ENCODE data around the gene SRGAP1. TPM values are rescaled to one million over a fixed set of nuclear protein-coding genes. Genes with fewer than 3 reads are reported as not detected.

SRGAP1 gene
- total RNA-seq, 1 donor from 2014 or later = 9.7 TPM

DNA sequence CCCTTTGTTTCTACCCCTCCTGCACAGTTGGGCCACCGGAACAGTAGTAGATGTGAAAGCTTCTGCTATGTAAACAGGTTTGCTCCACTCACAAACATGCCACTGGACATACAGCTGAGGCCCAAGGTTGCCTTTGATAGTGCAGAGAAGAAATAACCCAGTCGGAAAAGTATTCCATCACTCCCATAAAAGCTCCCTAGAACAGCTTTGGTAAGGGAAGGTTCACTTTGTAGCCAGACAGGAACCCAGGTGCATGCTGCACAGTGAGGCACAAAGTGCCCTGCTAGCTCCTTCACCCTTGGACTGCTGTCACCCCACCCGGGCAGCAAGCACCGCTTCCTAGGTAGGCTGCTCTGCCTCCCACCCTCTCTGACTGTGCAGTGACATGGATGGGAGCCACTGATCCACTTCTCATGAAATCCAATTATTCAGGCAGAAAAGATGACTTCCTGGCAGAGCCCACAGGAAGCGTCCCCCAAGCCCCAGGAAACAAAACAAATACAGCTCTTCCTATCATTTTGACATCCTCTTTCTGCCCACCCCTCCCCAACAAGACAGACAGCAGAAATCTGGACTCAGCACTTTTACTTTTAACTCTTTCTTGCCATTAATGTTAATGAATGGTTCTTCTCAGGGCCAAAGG is 100.2 kb downstream of the SRGAP1 start:
- H3K9me3 Mint-ChIP-seq = no peaks in the 10 kb centered on the region
- no peaks in the 10 kb centered on the region for H3K36me3 Mint-ChIP-seq
- H3K27me3 Mint-ChIP-seq (ENCODE audit: low read depth) = no peaks in the 10 kb centered on the region
- TF ChIP-seq, protein P1, sequence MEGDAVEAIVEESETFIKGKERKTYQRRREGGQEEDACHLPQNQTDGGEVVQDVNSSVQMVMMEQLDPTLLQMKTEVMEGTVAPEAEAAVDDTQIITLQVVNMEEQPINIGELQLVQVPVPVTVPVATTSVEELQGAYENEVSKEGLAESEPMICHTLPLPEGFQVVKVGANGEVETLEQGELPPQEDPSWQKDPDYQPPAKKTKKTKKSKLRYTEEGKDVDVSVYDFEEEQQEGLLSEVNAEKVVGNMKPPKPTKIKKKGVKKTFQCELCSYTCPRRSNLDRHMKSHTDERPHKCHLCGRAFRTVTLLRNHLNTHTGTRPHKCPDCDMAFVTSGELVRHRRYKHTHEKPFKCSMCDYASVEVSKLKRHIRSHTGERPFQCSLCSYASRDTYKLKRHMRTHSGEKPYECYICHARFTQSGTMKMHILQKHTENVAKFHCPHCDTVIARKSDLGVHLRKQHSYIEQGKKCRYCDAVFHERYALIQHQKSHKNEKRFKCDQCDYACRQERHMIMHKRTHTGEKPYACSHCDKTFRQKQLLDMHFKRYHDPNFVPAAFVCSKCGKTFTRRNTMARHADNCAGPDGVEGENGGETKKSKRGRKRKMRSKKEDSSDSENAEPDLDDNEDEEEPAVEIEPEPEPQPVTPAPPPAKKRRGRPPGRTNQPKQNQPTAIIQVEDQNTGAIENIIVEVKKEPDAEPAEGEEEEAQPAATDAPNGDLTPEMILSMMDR (IDR thresholded peaks at IDR 0.05; ENCODE audit: unreplicated experiment) = no peak
- no peak overlapping the region for H3K4me3 Mint-ChIP-seq
- no peak for DNase-seq (ENCODE audit: low spot score in 2 of 2, unreplicated experiment in 2 of 2)
- peaks cover 15% of the 10 kb centered on the region for H3K4me1 Mint-ChIP-seq
- no peak overlapping the region for H3K27ac Mint-ChIP-seq

DNA sequence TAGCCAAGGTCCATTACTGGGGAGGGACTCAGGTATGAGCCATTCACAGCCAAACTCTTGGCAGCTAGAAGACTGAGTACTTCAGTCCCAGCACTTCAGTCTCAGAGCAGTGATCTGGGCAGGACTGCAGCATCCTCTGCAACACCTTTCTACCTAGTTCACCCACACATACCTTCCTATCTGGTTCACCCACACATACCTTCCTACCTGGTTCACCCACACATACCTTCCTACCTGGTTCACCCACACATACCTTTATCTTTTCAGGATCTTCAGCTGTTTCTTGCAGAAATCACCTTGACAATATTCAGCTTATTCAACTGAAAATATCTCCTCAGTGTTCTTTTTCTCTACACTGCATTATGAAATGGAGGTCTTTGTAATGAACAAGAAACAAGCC is 101.3 kb downstream of the SRGAP1 start:
- Mint-ChIP-seq H3K36me3 (no peaks in the 10 kb centered on the region), H3K4me1 (peaks cover 11% of the 10 kb centered on the region), H3K4me3 (no peak overlapping the region), H3K27me3 (ENCODE audit: low read depth) (no peaks in the 10 kb centered on the region), H3K27ac (no peak overlapping the region), H3K9me3 (no peaks in the 10 kb centered on the region)
- DNase-seq (ENCODE audit: low spot score in 2 of 2, unreplicated experiment in 2 of 2) = no peak
- TF ChIP-seq, protein P1 (IDR thresholded peaks at IDR 0.05; ENCODE audit: unreplicated experiment) = no peak

DNA sequence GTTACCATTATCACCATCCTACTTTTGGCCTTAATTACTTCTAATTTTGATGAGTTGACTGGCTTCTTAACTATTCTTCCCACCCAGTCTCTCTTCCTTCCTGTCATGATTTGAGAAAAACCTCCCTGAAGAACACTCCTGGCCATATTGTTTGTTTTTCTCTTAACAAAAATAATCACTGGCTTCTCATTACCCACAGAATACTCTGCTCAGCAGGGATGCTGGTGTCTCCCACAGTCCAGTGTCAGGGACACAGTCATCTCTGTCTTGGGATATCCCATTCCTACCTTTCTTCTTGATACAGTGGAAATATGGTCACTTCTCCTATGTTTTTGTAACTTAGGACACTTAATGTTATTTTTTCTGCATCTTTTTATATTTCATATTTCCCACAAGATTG is 103.7 kb downstream of the SRGAP1 start:
- Mint-ChIP-seq H3K27ac (no peak overlapping the region), H3K4me1 (peaks cover 4% of the 10 kb centered on the region), H3K9me3 (no peaks in the 10 kb centered on the region), H3K36me3 (no peaks in the 10 kb centered on the region), H3K4me3 (no peak overlapping the region), H3K27me3 (ENCODE audit: low read depth) (no peaks in the 10 kb centered on the region)
- no peak for DNase-seq (ENCODE audit: low spot score in 2 of 2, unreplicated experiment in 2 of 2)
- TF ChIP-seq, protein P1 (IDR thresholded peaks at IDR 0.05; ENCODE audit: unreplicated experiment) = no peak

DNA sequence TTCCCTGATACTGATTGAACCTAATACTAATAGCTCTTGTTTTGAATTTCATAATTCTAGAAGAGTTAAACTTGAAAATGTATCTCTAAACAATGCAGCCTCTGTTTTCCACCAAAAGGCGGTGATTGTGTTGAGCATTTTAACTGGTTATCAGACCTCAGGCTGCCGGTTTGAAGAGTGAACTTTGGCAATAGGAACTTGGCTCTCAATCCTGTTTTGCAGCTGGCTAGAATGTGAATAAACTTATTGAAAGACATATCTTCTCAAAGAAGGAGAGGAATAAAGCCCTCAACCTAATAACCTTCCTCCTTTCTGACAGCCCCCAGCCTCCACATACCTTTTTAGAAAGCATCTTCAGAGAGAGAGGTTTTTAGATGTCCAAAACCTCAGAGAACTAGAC is 105.4 kb downstream of the SRGAP1 start:
- Mint-ChIP-seq H3K9me3 (no peaks in the 10 kb centered on the region), H3K4me1 (peaks cover 4% of the 10 kb centered on the region), H3K27me3 (ENCODE audit: low read depth) (no peaks in the 10 kb centered on the region), H3K36me3 (no peaks in the 10 kb centered on the region), H3K4me3 (no peak overlapping the region), H3K27ac (peak overlapping the region; percentile 4)
- DNase-seq (ENCODE audit: low spot score in 2 of 2, unreplicated experiment in 2 of 2) = no peak
- TF ChIP-seq, protein P1 (IDR thresholded peaks at IDR 0.05; ENCODE audit: unreplicated experiment) = no peak

DNA sequence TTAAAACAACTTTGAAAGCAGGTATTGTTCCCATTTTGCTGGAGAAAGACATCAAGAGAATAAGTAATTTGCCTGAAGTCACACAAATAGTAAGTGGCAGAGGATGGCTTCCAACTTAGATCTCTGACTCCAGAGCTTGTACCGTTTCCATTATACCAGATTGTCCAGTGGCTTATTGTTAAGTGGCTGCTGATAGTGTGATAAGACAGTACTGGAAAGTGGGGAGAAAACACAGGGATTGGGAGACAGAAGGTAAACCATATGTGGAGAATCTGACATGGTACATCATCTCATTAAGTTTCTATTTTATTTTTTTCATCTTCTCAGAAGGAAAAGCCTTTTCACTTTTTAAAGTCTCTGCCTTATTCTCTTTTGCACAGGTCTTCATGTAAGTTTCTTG is 108.5 kb downstream of the SRGAP1 start:
- no peaks in the 10 kb centered on the region for H3K9me3 Mint-ChIP-seq
- DNase-seq (ENCODE audit: low spot score in 2 of 2, unreplicated experiment in 2 of 2) = no peak
- no peak overlapping the region for H3K27ac Mint-ChIP-seq
- H3K36me3 Mint-ChIP-seq = no peaks in the 10 kb centered on the region
- no peaks in the 10 kb centered on the region for H3K27me3 Mint-ChIP-seq (ENCODE audit: low read depth)
- TF ChIP-seq, protein P1 (IDR thresholded peaks at IDR 0.05; ENCODE audit: unreplicated experiment) = no peak
- H3K4me3 Mint-ChIP-seq = no peak overlapping the region
- H3K4me1 Mint-ChIP-seq = peaks cover 4% of the 10 kb centered on the region

Data from mesothelial cell of epicardium (in vitro differentiated cells).